Activated T-helper 2 cell treated with anti-CD3 and anti-CD28 coated beads, Interferon-gamma antibody, Interleukin-2, Interleukin-4, amounts not matched to agents 10 μg/mL and 5 μg/mL and 100 μg/mL, durations not matched to agents 14 hours and 24 hours and 36 hours (primary cell): ENCODE measurements around the gene SH3GLB2. TPM values are rescaled to one million over a fixed set of nuclear protein-coding genes. Genes with fewer than 3 reads are reported as not detected.

Experiments used
- DNase-seq: peaks from one replicate; pipeline ENCODE4 v3.0.0; 2021; ENCODE audit warnings: low spot score
- H3K27ac Mint-ChIP-seq: one replicate; pipeline ENCODE4 v1.8.0; 2021; ENCODE audit warnings: mixed read lengths
- H3K27me3 Mint-ChIP-seq: one replicate; pipeline ENCODE4 v1.8.0; 2021; ENCODE audit warnings: low read depth, mixed read lengths
- H3K36me3 Mint-ChIP-seq: one replicate; pipeline ENCODE4 v1.8.0; 2021; ENCODE audit warnings: low read depth, mixed read lengths
- H3K4me1 Mint-ChIP-seq: one replicate; pipeline ENCODE4 v1.8.0; 2021; ENCODE audit warnings: low read depth, mixed read lengths
- H3K4me3 Mint-ChIP-seq: one replicate; pipeline ENCODE4 v1.8.0; 2021; ENCODE audit warnings: low read depth, mild to moderate bottlenecking, moderate library complexity, mixed read lengths
- H3K9me3 Mint-ChIP-seq: one replicate; pipeline ENCODE4 v1.8.0; 2021; ENCODE audit warnings: mixed read lengths
- intact Hi-C: fragments of 100-400 bp; cut with micrococcal nuclease; formaldehyde crosslinking; loops from one replicate; pipeline ENCODE4 v1.15.1; 2023
- total RNA-seq: library from RNA; stranded (reverse); gene quantifications from 2 replicates; pipeline ENCODE4 v1.2.3, GENCODE V29; 2022

Gene SH3GLB2
- total RNA-seq, 1 donor from 2014 or later: 71.5 TPM

GRCh38 chr9:129023036-129023907, 4.9 kb downstream of the SH3GLB2 start:
- Mint-ChIP-seq H3K4me3 (no peak overlapping the region), H3K27ac (no peak overlapping the region), H3K27me3 (no peaks in the 10 kb centered on the region), H3K4me1 (peaks cover 11% of the 10 kb centered on the region), H3K36me3 (peaks cover 5% of the 10 kb centered on the region), H3K9me3 (no peaks in the 10 kb centered on the region)
- no peak for DNase-seq
- intact Hi-C loops: loop anchor here (10.0 kb wide), 1 partner anchor 338 kb away; the partner anchor contains the start of gene SET

GRCh38 chr9:129022037-129022436, 6.1 kb downstream of the SH3GLB2 start:
- H3K27me3 Mint-ChIP-seq: no peaks in the 10 kb centered on the region
- intact Hi-C loops: loop anchor here (10.0 kb wide), 1 partner anchor 337 kb away; the partner anchor contains the start of gene SET
- peaks cover 8% of the 10 kb centered on the region for H3K4me1 Mint-ChIP-seq
- no peak overlapping the region for H3K27ac Mint-ChIP-seq
- H3K36me3 Mint-ChIP-seq: peaks cover 5% of the 10 kb centered on the region
- no peaks in the 10 kb centered on the region for H3K9me3 Mint-ChIP-seq
- DNase-seq: no peak
- no peak overlapping the region for H3K4me3 Mint-ChIP-seq

- Mint-ChIP-seq H3K4me1 (peaks cover 8% of the 10 kb centered on the region), H3K27me3 (no peaks in the 10 kb centered on the region), H3K4me3 (no peak overlapping the region), H3K36me3 (peaks cover 5% of the 10 kb centered on the region), H3K27ac (no peak overlapping the region), H3K9me3 (no peaks in the 10 kb centered on the region)
- no peak for DNase-seq
- intact Hi-C loops: loop anchor here (10.0 kb wide), 1 partner anchor 336 kb away; the partner anchor contains the start of gene SET
Measured at GRCh38 chr9:129021091-129021490, 7.0 kb downstream of the SH3GLB2 start.

GRCh38 chr9:129014608-129015007, 13.5 kb downstream of the SH3GLB2 start:
- H3K27me3 Mint-ChIP-seq: no peaks in the 10 kb centered on the region
- H3K27ac Mint-ChIP-seq: no peak overlapping the region
- DNase-seq: no peak
- peaks cover 23% of the 10 kb centered on the region for H3K36me3 Mint-ChIP-seq
- no peaks in the 10 kb centered on the region for H3K9me3 Mint-ChIP-seq
- no peaks in the 10 kb centered on the region for H3K4me1 Mint-ChIP-seq
- intact Hi-C loops: no loop called here
- no peak overlapping the region for H3K4me3 Mint-ChIP-seq

- Mint-ChIP-seq H3K36me3 (peaks cover 23% of the 10 kb centered on the region), H3K9me3 (no peaks in the 10 kb centered on the region), H3K27ac (no peak overlapping the region), H3K27me3 (no peaks in the 10 kb centered on the region), H3K4me1 (no peaks in the 10 kb centered on the region), H3K4me3 (no peak overlapping the region)
- DNase-seq: no peak
- intact Hi-C loops: no loop called here
Measured at GRCh38 chr9:129014124-129014523, 14.0 kb downstream of the SH3GLB2 start.

GRCh38 chr9:129013674-129014073, 14.5 kb downstream of the SH3GLB2 start:
- H3K4me3 Mint-ChIP-seq: no peak overlapping the region
- no peak for DNase-seq
- no peak overlapping the region for H3K27ac Mint-ChIP-seq
- H3K4me1 Mint-ChIP-seq: no peaks in the 10 kb centered on the region
- intact Hi-C loops: no loop called here
- no peaks in the 10 kb centered on the region for H3K27me3 Mint-ChIP-seq
- no peaks in the 10 kb centered on the region for H3K9me3 Mint-ChIP-seq
- H3K36me3 Mint-ChIP-seq: peaks cover 23% of the 10 kb centered on the region

- DNase-seq: no peak
- intact Hi-C loops: no loop called here
Measured at GRCh38 chr9:129012893-129013448, 15.2 kb downstream of the SH3GLB2 start.

GRCh38 chr9:129012343-129012742, 15.8 kb downstream of the SH3GLB2 start:
- Mint-ChIP-seq H3K36me3 (peaks cover 29% of the 10 kb centered on the region), H3K9me3 (no peaks in the 10 kb centered on the region), H3K27me3 (no peaks in the 10 kb centered on the region), H3K4me3 (no peak overlapping the region), H3K4me1 (no peaks in the 10 kb centered on the region), H3K27ac (no peak overlapping the region)
- no peak for DNase-seq
- intact Hi-C loops: no loop called here

More at GRCh38 chr9:129012893-129013448, 15.2 kb downstream of the SH3GLB2 start:
- no peaks in the 10 kb centered on the region for H3K27me3 Mint-ChIP-seq
- H3K9me3 Mint-ChIP-seq: no peaks in the 10 kb centered on the region
- peaks cover 23% of the 10 kb centered on the region for H3K36me3 Mint-ChIP-seq
- H3K4me3 Mint-ChIP-seq: no peak overlapping the region
- no peak overlapping the region for H3K27ac Mint-ChIP-seq
- no peaks in the 10 kb centered on the region for H3K4me1 Mint-ChIP-seq

GRCh38 chr9:129011761-129012181, 16.4 kb downstream of the SH3GLB2 start:
- no peaks in the 10 kb centered on the region for H3K27me3 Mint-ChIP-seq
- DNase-seq: no peak
- no peaks in the 10 kb centered on the region for H3K4me1 Mint-ChIP-seq
- intact Hi-C loops: no loop called here
- peaks cover 30% of the 10 kb centered on the region for H3K36me3 Mint-ChIP-seq
- H3K9me3 Mint-ChIP-seq: no peaks in the 10 kb centered on the region
- H3K27ac Mint-ChIP-seq: no peak overlapping the region
- H3K4me3 Mint-ChIP-seq: no peak overlapping the region

GRCh38 chr9:129011170-129011569, 17.0 kb downstream of the SH3GLB2 start:
- H3K36me3 Mint-ChIP-seq: peaks cover 35% of the 10 kb centered on the region
- intact Hi-C loops: no loop called here
- no peak overlapping the region for H3K4me3 Mint-ChIP-seq
- peaks cover 2% of the 10 kb centered on the region for H3K4me1 Mint-ChIP-seq
- no peak overlapping the region for H3K27ac Mint-ChIP-seq
- DNase-seq: no peak
- no peaks in the 10 kb centered on the region for H3K27me3 Mint-ChIP-seq
- H3K9me3 Mint-ChIP-seq: no peaks in the 10 kb centered on the region

- intact Hi-C loops: no loop called here
- no peak overlapping the region for H3K27ac Mint-ChIP-seq
- no peaks in the 10 kb centered on the region for H3K27me3 Mint-ChIP-seq
- H3K36me3 Mint-ChIP-seq: peaks cover 39% of the 10 kb centered on the region
- H3K4me1 Mint-ChIP-seq: peaks cover 2% of the 10 kb centered on the region
- DNase-seq: no peak
- no peaks in the 10 kb centered on the region for H3K9me3 Mint-ChIP-seq
- H3K4me3 Mint-ChIP-seq: no peak overlapping the region
Measured at GRCh38 chr9:129010267-129010975, 17.7 kb downstream of the SH3GLB2 start.

GRCh38 chr9:129009584-129010141, 18.5 kb downstream of the SH3GLB2 start:
- H3K27me3 Mint-ChIP-seq: no peaks in the 10 kb centered on the region
- intact Hi-C loops: no loop called here
- H3K4me1 Mint-ChIP-seq: peaks cover 2% of the 10 kb centered on the region
- H3K9me3 Mint-ChIP-seq: no peaks in the 10 kb centered on the region
- no peak overlapping the region for H3K27ac Mint-ChIP-seq
- no peak for DNase-seq
- H3K36me3 Mint-ChIP-seq: peaks cover 41% of the 10 kb centered on the region
- H3K4me3 Mint-ChIP-seq: no peak overlapping the region
